GM23338 (cell line): Measurements from ENCODE around the gene ZBTB20. TPM values are rescaled to one million over a fixed set of nuclear protein-coding genes. Genes with fewer than 3 reads are reported as not detected.

ENCODE experiments used
- ATAC-seq: fragments of 200-7000 bp; cut with Tn5 transposase; 3 replicates; pipeline ENCODE4 v1.9.1; 2020
- DNase-seq: peaks from one replicate; pipeline ENCODE4 v3.0.0-alpha.2; 2015; ENCODE audit warnings: low spot score
- H2AFZ ChIP-seq: fragments of 200-600 bp; sonication (generic); 2 replicates; pipeline ENCODE4 v1.8.0; 2016; ENCODE audit warnings: antibody characterized with exemption, mild to moderate bottlenecking, moderate library complexity
- H3F3A ChIP-seq: fragments of 200-600 bp; sonication (generic); replicated peaks from 2 replicates; pipeline ENCODE4 v1.8.0; 2017; ENCODE audit warnings: antibody characterized with exemption, mixed run types, low read depth
- H3K27ac ChIP-seq: fragments of 200-600 bp; sonication (generic); 2 replicates; pipeline ENCODE4 v1.6.1; 2016; ENCODE audit warnings: low read depth
- H3K27me3 ChIP-seq: fragments of 200-600 bp; sonication (generic); 2 replicates; pipeline ENCODE4 v1.8.0; 2016; ENCODE audit warnings: mild to moderate bottlenecking, mixed run types, moderate library complexity; ENCODE audit not compliant: insufficient read depth
- H3K36me3 ChIP-seq: fragments of 200-600 bp; sonication (generic); 2 replicates; pipeline ENCODE4 v1.8.0; 2016; ENCODE audit warnings: mild to moderate bottlenecking; ENCODE audit not compliant: insufficient read depth
- H3K4me1 ChIP-seq: fragments of 200-600 bp; sonication (generic); 2 replicates; pipeline ENCODE4 v1.8.0; 2016; ENCODE audit warnings: mild to moderate bottlenecking, moderate library complexity; ENCODE audit not compliant: insufficient read depth
- H3K4me2 ChIP-seq: fragments of 200-600 bp; sonication (generic); 2 replicates; pipeline ENCODE4 v1.7.1; 2017; ENCODE audit warnings: mixed run types
- H3K4me3 ChIP-seq: fragments of 200-600 bp; sonication (generic); 2 replicates; pipeline ENCODE4 v1.6.1; 2016; ENCODE audit warnings: mixed run types
- H3K79me2 ChIP-seq: fragments of 200-600 bp; sonication (generic); replicated peaks from 2 replicates; pipeline ENCODE4 v1.8.0; 2017; ENCODE audit warnings: mild to moderate bottlenecking; ENCODE audit not compliant: insufficient read depth
- H3K9me2 ChIP-seq: fragments of 200-600 bp; sonication (generic); 2 replicates; pipeline ENCODE4 v1.8.0; 2017; ENCODE audit not compliant: insufficient read depth
- H4K20me1 ChIP-seq: fragments of 200-600 bp; sonication (generic); replicated peaks from 2 replicates; pipeline ENCODE4 v1.8.0; 2017; ENCODE audit warnings: mild to moderate bottlenecking; ENCODE audit not compliant: insufficient read depth
- H3K27ac Mint-ChIP-seq: 2 replicates; pipeline ENCODE4 v1.8.0; 2020; ENCODE audit warnings: inconsistent platforms, mild to moderate bottlenecking, moderate library complexity, mixed read lengths
- H3K27me3 Mint-ChIP-seq: 3 replicates; pipeline ENCODE4 v1.8.0; 2022; ENCODE audit warnings: low read depth, mild to moderate bottlenecking, moderate library complexity, mixed read lengths, inconsistent platforms; ENCODE audit not compliant: insufficient read depth, poor library complexity
- H3K36me3 Mint-ChIP-seq: 3 replicates; pipeline ENCODE4 v1.8.0; 2021; ENCODE audit warnings: low read depth, mild to moderate bottlenecking, inconsistent platforms, moderate library complexity, mixed read lengths
- H3K4me1 Mint-ChIP-seq: 3 replicates; pipeline ENCODE4 v1.8.0; 2020; ENCODE audit warnings: mild to moderate bottlenecking, inconsistent platforms, mixed read lengths
- H3K4me3 Mint-ChIP-seq: 3 replicates; pipeline ENCODE4 v1.8.0; 2021; ENCODE audit warnings: moderate library complexity, mild to moderate bottlenecking, inconsistent platforms, mixed read lengths
- H3K9me3 Mint-ChIP-seq: 3 replicates; pipeline ENCODE4 v1.8.0; 2020; ENCODE audit warnings: moderate library complexity, mild to moderate bottlenecking, inconsistent platforms, mixed read lengths
- CREB1 ChIP-seq: fragments of 250-450 bp; sonication (Bioruptor Pico); IDR thresholded peaks from 2 replicates; pipeline ENCODE4 v1.5.0; 2020; ENCODE audit warnings: low read depth, mild to moderate bottlenecking, moderate library complexity
- CTCF ChIP-seq, 2 experiments: fragments of 200-600 bp in 1 of 2; sonication (generic) in 1 of 2; conservative IDR thresholded peaks; 2 replicates each; pipeline versions ENCODE4 v1.5.1 to v1.6.1; 2016 to 2017; ENCODE audit warnings: antibody characterized with exemption in 2 of 2, low read depth in 2 of 2, mild to moderate bottlenecking in 2 of 2, moderate library complexity in 1 of 2
- EZH2phosphoT487 ChIP-seq: fragments of 200-600 bp; sonication (generic); IDR thresholded peaks from one replicate; pipeline ENCODE4 v1.8.1; 2018; ENCODE audit warnings: antibody characterized with exemption; ENCODE audit not compliant: unreplicated experiment
- JUNB ChIP-seq: IDR thresholded peaks from one replicate; pipeline ENCODE4 v1.6.1; 2016; ENCODE audit warnings: antibody characterized with exemption; ENCODE audit not compliant: unreplicated experiment
- NANOG ChIP-seq: IDR thresholded peaks from 2 replicates; pipeline ENCODE4 v1.6.1; 2016; ENCODE audit warnings: antibody characterized with exemption, borderline replicate concordance
- POLR2AphosphoS5 ChIP-seq: IDR thresholded peaks from 2 replicates; pipeline ENCODE4 v1.6.1; 2016; ENCODE audit warnings: antibody characterized with exemption, low read depth
- REST ChIP-seq: IDR thresholded peaks from one replicate; pipeline ENCODE4 v1.6.1; 2018; ENCODE audit warnings: antibody characterized with exemption; ENCODE audit not compliant: unreplicated experiment
- ZNF114 ChIP-seq: fragments of 250-450 bp; sonication (Bioruptor Pico); IDR thresholded peaks from 2 replicates; pipeline ENCODE4 v1.5.0; 2020; ENCODE audit warnings: mild to moderate bottlenecking, moderate library complexity
- ZNF331 ChIP-seq: fragments of 250-450 bp; sonication (Bioruptor Pico); IDR thresholded peaks from 2 replicates; pipeline ENCODE4 v1.5.0; 2020; ENCODE audit warnings: low read depth, mild to moderate bottlenecking, moderate library complexity
- polyA plus RNA-seq: library from polyadenylated mRNA; unstranded; fragments of >200 nt; fragmentation: Nextera tagmentation; extraction: Ambion mirVana; gene quantifications from 2 replicates; pipeline ENCODE4 v1.2.1, GENCODE V29; 2016
- total RNA-seq: library from RNA; depleted of rRNA; stranded (reverse); fragments of >200 nt; shearing (Covaris generic); gene quantifications from 2 replicates; pipeline ENCODE4 v1.2.3, GENCODE V29; 2014
- TF ChIP-seq, protein P1 (sequence below): IDR thresholded peaks from 2 replicates; pipeline ENCODE4 v1.6.1; 2016; ENCODE audit warnings: antibody characterized with exemption

Gene ZBTB20
- total and polyA plus RNA-seq, 2 experiments from 2014 or later = 2.0 to 3.3 TPM

DNA sequence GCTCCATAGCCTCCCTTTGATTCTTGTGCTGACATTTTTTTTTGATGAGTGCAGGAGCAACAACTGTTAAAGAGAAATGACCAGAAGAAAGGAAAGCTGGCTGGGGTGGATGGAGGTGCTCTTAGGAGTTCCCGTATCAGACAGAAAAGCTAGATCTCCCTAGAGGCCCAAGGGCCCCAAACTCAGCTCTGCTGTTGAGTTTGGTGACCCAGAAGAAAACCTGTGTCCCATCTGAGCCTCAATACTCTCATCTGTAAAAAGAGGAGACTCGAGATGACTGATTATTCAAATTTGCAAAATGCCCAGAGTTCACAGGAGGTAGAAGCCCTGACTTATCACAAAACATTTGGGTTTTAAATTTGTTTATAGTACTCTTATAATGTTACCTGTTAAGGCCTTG is 710.9 kb downstream of the ZBTB20 start (continued):
- TF ChIP-seq EZH2phosphoT487 = no peak
- no peak for TF ChIP-seq CTCF (conservative IDR thresholded peaks at IDR 0.05; ENCODE audit: low read depth in 2 of 2)
- TF ChIP-seq ZNF114 (CRISPR knock-in tag) = no peak
- no peak for TF ChIP-seq JUNB
- no peak for TF ChIP-seq ZNF331 (CRISPR knock-in tag)
- TF ChIP-seq NANOG = no peak
- TF ChIP-seq, protein P1, sequence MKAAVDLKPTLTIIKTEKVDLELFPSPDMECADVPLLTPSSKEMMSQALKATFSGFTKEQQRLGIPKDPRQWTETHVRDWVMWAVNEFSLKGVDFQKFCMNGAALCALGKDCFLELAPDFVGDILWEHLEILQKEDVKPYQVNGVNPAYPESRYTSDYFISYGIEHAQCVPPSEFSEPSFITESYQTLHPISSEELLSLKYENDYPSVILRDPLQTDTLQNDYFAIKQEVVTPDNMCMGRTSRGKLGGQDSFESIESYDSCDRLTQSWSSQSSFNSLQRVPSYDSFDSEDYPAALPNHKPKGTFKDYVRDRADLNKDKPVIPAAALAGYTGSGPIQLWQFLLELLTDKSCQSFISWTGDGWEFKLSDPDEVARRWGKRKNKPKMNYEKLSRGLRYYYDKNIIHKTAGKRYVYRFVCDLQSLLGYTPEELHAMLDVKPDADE = no peak
- TF ChIP-seq CREB1 (CRISPR knock-in tag) = no peak

GRCh38 chr3:114435386-114436115 is 711.5 kb downstream of the ZBTB20 start:
- ATAC-seq = no peak
- Mint-ChIP-seq H3K36me3 (no peaks in the 10 kb centered on the region), H3K4me1 (peaks cover 9% of the 10 kb centered on the region; the same call in 1 of the 3 replicates), H3K9me3 (no peaks in the 10 kb centered on the region), H3K27me3 (peaks cover 1% of the 10 kb centered on the region), H3K27ac (no peak overlapping the region), H3K4me3 (no peak overlapping the region)
- H3K4me1 ChIP-seq = no peaks in the 10 kb centered on the region
- no peaks in the 10 kb centered on the region for H4K20me1 ChIP-seq
- TF ChIP-seq CREB1 (CRISPR knock-in tag) (no peak), POLR2AphosphoS5 (no peak), REST (no peak), ZNF331 (CRISPR knock-in tag) (no peak), ZNF114 (CRISPR knock-in tag) (no peak)
- TF ChIP-seq, protein P1 = no peak
- H3K27ac ChIP-seq = no peak overlapping the region
- H3K4me3 ChIP-seq = no peak overlapping the region
- peak overlapping the region; percentile 21; the same call in 1 of the 2 replicates for H2AFZ ChIP-seq
- no peak overlapping the region for H3K4me2 ChIP-seq
- H3K79me2 ChIP-seq = no peaks in the 10 kb centered on the region
- no peak for DNase-seq
- H3F3A ChIP-seq = no peaks in the 10 kb centered on the region
- no peaks in the 10 kb centered on the region for H3K27me3 ChIP-seq
- no peaks in the 10 kb centered on the region for H3K9me2 ChIP-seq
- H3K36me3 ChIP-seq = no peaks in the 10 kb centered on the region
